ENCODE measurements around the gene CHIT1. TPM values are rescaled to one million over a fixed set of nuclear protein-coding genes. Genes with fewer than 3 reads are reported as not detected.

CHIT1 gene
- total RNA-seq: under 1 TPM; 0.05 to 0.38 (median 0.18) TPM
- polyA plus RNA-seq: under 1 TPM; 0.23 to 0.28 TPM

DNA sequence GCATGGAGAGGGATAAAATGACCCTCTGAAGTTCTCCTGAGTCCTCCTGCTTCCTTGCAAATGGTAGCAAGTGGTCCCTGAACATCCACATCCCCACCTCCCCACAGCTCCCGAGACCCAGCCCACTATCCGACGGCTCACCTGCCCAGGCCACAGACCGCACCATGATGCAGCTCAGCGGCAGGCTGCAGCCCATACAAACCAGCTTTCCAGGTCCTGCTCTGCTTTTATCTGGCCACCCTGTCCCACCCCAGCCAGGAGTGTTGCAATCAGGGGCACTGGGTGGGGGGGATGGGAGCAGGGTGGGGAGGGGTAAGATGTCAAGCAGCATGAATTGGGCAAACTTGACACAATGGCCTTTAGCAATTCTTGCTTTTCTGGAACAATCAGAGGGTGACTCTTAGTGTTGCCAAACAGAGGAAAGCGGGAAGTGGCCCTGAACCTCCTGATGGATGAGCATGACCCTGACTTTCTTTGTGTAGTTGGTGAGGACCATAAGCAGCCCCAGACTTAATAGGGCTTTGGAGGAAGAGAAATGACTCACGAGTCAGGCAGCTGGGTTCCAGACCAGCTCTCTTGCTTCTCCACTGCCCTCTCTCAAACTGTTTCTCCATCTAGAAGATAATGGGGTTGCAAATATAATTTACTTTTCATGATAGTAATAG lies at the start of gene CHIT1:
Gene CHIT1 (minus strand): TSS at position 203 of the 665 bp plus-strand sequence. CDS start 37 bp downstream, at position 166.
- ATAC-seq (no peak), FAIRE-seq (no peak), DNase-seq (no peak)
- Histone ChIP-seq H3K27ac (no peak within 1 kb of the TSS), H3K36me3 (no peaks in the 10 kb centered on the region), H3K4me1 (no peaks in the 10 kb centered on the region), H3K9me3 (no peaks in the 10 kb centered on the region), H3K4me3 (no peak within 1 kb of the TSS), H3K27me3 (no peaks in the 10 kb centered on the region)
- 87 to 90% methylated on average over 7 of the region's 7 CpGs for WGBS, 2 donors
- intact Hi-C loops (cut with DNase I): no loop called here
- TF ChIP-seq, protein P1, sequence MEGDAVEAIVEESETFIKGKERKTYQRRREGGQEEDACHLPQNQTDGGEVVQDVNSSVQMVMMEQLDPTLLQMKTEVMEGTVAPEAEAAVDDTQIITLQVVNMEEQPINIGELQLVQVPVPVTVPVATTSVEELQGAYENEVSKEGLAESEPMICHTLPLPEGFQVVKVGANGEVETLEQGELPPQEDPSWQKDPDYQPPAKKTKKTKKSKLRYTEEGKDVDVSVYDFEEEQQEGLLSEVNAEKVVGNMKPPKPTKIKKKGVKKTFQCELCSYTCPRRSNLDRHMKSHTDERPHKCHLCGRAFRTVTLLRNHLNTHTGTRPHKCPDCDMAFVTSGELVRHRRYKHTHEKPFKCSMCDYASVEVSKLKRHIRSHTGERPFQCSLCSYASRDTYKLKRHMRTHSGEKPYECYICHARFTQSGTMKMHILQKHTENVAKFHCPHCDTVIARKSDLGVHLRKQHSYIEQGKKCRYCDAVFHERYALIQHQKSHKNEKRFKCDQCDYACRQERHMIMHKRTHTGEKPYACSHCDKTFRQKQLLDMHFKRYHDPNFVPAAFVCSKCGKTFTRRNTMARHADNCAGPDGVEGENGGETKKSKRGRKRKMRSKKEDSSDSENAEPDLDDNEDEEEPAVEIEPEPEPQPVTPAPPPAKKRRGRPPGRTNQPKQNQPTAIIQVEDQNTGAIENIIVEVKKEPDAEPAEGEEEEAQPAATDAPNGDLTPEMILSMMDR (IDR thresholded peaks at IDR 0.05): no peak

DNA sequence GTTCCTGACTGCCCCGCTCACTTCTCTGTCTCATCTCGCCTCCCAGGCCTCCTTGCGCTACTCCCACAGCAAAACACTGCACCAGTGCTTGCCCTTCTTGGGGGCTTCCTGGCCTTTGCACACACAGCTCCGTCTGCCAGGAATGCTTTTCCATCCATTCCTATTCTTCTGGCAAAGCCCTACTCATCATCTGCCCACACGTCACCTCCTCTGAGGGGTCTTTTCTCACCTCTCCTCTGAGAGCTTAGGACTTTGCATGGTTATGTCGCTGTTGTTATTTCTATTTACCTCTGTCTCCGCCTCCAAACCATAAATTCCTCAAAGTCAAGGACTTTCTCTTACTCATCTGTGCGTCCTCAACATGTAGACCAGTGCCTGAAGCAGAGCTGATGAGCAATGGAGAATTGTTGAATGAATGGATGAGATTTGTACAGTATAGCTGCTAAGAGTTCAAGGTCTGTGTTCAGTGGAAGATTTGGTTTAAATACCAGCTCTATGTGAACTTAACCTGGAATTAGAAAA lies 49.5 kb upstream of the CHIT1 start:
- H3K27ac ChIP-seq: peak overlapping the region; percentile 15 to 76 (median 40)
- TF ChIP-seq, protein P1 (IDR thresholded peaks at IDR 0.05): no peak
- ATAC-seq (no peak), DNase-seq (no peak), FAIRE-seq (no peak)
- H3K9me3 ChIP-seq: no peaks in the 10 kb centered on the region
- no peaks in the 10 kb centered on the region for H3K36me3 ChIP-seq
- no peak overlapping the region for H3K4me3 ChIP-seq
- WGBS, 2 donors: 78% methylated on average over 8 of the region's 8 CpGs
- intact Hi-C loops (cut with DNase I): loop anchor here in 1 of 3 donors (10.0 kb wide), 1 partner anchor 56 kb away; no protein-coding TSS in a partner anchor
- peaks cover 11 to 43% (median 17%) of the 10 kb centered on the region in 3 donors for H3K4me1 ChIP-seq
- H3K27me3 ChIP-seq: no peaks in the 10 kb centered on the region

DNA sequence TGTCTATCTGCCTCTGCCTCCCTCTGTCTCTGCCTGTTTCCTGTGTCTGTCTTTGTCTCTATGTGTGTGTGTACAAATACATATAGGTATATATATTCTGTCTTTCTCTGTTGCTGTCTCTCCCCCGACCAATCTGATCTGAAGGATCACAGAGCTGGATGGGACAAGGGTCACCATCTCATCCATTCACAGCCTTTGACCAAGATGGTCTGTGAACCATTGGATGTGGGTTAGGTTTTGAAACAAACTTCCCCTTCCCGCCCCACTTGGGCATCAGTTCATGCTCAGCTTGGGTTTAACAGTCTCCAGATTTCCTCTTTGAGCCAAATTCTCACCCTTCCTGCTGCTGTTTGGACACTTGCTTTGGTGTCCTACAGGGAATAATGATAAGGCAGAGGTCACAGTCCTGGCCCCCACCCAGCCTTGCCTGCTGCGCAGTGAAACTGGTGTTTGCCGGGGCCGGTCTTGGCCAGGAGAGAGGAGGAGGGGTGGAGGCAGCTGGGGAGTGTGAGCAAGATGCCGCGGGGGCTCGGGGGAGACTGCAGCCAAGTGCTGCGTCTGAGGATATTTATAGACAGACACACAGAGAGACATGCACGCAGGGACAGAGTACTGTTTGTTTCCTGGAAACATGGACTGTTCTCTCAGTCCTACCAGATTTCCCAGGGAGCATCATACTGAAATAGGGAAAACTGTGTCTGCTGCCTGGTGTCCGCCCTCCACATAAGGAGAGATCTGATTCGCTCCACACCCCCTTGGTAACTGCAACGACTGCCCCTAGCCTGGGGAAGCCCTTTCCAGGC lies 48.8 kb upstream of the CHIT1 start:
- Histone ChIP-seq H3K4me1 (peaks cover 11 to 42% (median 17%) of the 10 kb centered on the region in 3 donors), H3K27ac (peak overlapping the region; percentile 15 to 76 (median 40)), H3K27me3 (no peaks in the 10 kb centered on the region), H3K36me3 (no peaks in the 10 kb centered on the region), H3K9me3 (no peaks in the 10 kb centered on the region), H3K4me3 (no peak overlapping the region)
- FAIRE-seq (no peak), DNase-seq (peak; percentile 69 to 92 (median 84)), ATAC-seq (peak; percentile 32 to 58 (median 50))
- WGBS, 2 donors: 11 to 14% methylated on average over 13 of the region's 13 CpGs
- TF ChIP-seq, protein P1 (IDR thresholded peaks at IDR 0.05): no peak
- intact Hi-C loops (cut with DNase I): loop anchor here in 1 of 3 donors (10.0 kb wide), 1 partner anchor 57 kb away; no protein-coding TSS in a partner anchor

DNA sequence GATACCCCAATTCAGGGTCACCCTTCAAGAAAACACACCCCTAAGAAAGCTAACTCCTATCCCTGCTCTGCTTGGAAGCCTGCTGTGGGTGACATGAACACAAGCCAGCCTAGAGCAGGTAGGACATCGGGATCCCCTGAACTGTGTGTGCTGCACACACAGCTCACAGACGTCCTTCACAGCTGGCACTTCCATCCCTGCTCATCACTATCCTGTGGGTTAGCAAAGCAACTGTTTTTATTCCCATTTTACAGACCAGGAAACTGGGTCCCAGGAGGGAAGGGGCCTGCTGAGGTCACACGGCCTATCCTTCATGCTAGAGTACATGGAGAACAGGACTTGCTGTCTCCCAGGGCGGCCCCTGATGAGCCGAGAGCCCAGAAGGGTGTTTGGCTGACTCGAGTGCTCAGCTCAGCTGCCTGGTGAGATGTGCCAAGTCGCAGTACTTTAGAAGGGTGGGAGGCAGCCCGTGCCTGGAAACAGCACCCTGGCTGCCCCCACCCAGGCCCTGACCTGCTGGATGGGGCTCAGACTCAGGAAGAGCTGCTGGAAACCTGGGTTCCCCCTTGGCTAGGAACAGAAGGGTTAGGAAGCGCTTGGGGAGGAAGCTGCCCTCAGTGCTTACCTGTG lies 47.6 kb upstream of the CHIT1 start:
- no peak overlapping the region for H3K27ac ChIP-seq
- FAIRE-seq: no peak
- intact Hi-C loops (cut with DNase I): loop anchor here in 1 of 3 donors (10.0 kb wide), 1 partner anchor 58 kb away; no protein-coding TSS in a partner anchor
- no peaks in the 10 kb centered on the region for H3K27me3 ChIP-seq
- no peaks in the 10 kb centered on the region for H3K9me3 ChIP-seq
- H3K4me3 ChIP-seq: no peak overlapping the region
- 89 to 93% methylated on average over 9 of the region's 9 CpGs for WGBS, 2 donors
- peaks cover 8 to 40% (median 9%) of the 10 kb centered on the region in 3 donors for H3K4me1 ChIP-seq
- no peaks in the 10 kb centered on the region for H3K36me3 ChIP-seq
- ATAC-seq: no peak
- TF ChIP-seq, protein P1 (IDR thresholded peaks at IDR 0.05): no peak
- DNase-seq: peak in 1 of 6 donors; percentile 14
